Trophoblast cell (in vitro differentiated cells and primary cell): ENCODE data around the gene ETV3L.
A peak's percentile ranks its signal among the peaks of the same experiment; 100 is the strongest.

Source experiments
- DNase-seq, 2 donors: peaks; one replicate each; pipeline ENCODE4 v3.0.0-alpha.2; 2016
- H2AFZ ChIP-seq: 2 replicates; pipeline ENCODE4 v1.6.1; 2013; ENCODE audit warnings: low read length, moderate library complexity, mild to moderate bottlenecking; ENCODE audit not compliant: insufficient read depth, poor library complexity
- H2AK5ac ChIP-seq: 2 replicates; pipeline ENCODE4 v1.6.1; 2013; ENCODE audit warnings: mild to moderate bottlenecking, low read length
- H2BK120ac ChIP-seq: 2 replicates; pipeline ENCODE4 v1.6.1; 2013; ENCODE audit warnings: low read length, mild to moderate bottlenecking, moderate library complexity; ENCODE audit not compliant: insufficient read depth, poor library complexity
- H2BK12ac ChIP-seq: 2 replicates; pipeline ENCODE4 v1.6.1; 2013; ENCODE audit warnings: mild to moderate bottlenecking, low read length, moderate library complexity
- H2BK5ac ChIP-seq: 2 replicates; pipeline ENCODE4 v1.6.1; 2013; ENCODE audit warnings: low read length, low read depth, moderate library complexity, mild to moderate bottlenecking; ENCODE audit not compliant: poor library complexity
- H3K14ac ChIP-seq: 2 replicates; pipeline ENCODE4 v1.6.1; 2013; ENCODE audit warnings: mild to moderate bottlenecking, low read length
- H3K18ac ChIP-seq: 2 replicates; pipeline ENCODE4 v1.6.1; 2013; ENCODE audit warnings: mild to moderate bottlenecking, low read length
- H3K23ac ChIP-seq: 2 replicates; pipeline ENCODE4 v1.6.1; 2013; ENCODE audit warnings: low read length
- H3K27ac ChIP-seq: 2 replicates; pipeline ENCODE4 v1.5.1; 2013; ENCODE audit warnings: low read depth, mild to moderate bottlenecking, inconsistent platforms, low read length, moderate library complexity
- H3K27me3 ChIP-seq: 2 replicates; pipeline ENCODE4 v1.6.1; 2013; ENCODE audit warnings: inconsistent platforms, mild to moderate bottlenecking, low read length, moderate library complexity; ENCODE audit not compliant: insufficient read depth
- H3K36me3 ChIP-seq, 2 experiments: 1 replicate in 1 of 2; 2 replicates in 1 of 2; pipeline ENCODE4 v1.6.1; 2013; ENCODE audit warnings: low read length in 2 of 2, mild to moderate bottlenecking in 2 of 2, moderate library complexity in 1 of 2; ENCODE audit not compliant: insufficient read depth in 2 of 2, control insufficient read depth in 1 of 2
- H3K4ac ChIP-seq: 2 replicates; pipeline ENCODE4 v1.6.1; 2013; ENCODE audit warnings: low read depth, mild to moderate bottlenecking, low read length, moderate library complexity
- H3K4me1 ChIP-seq, 2 experiments: 1 replicate in 1 of 2; 2 replicates in 1 of 2; pipeline ENCODE4 v1.6.1; 2013; ENCODE audit warnings: low read length in 2 of 2, mild to moderate bottlenecking in 2 of 2, moderate library complexity in 1 of 2; ENCODE audit not compliant: insufficient read depth in 2 of 2, control insufficient read depth in 1 of 2
- H3K4me2 ChIP-seq: 2 replicates; pipeline ENCODE4 v1.6.1; 2013; ENCODE audit warnings: inconsistent platforms, mild to moderate bottlenecking, low read length, moderate library complexity
- H3K4me3 ChIP-seq: 2 replicates; pipeline ENCODE4 v1.5.1; 2013; ENCODE audit warnings: mild to moderate bottlenecking, low read depth, low read length, inconsistent platforms
- H3K79me1 ChIP-seq: one replicate; pipeline ENCODE4 v1.6.1; 2013; ENCODE audit warnings: low read length
- H3K79me2 ChIP-seq: 2 replicates; pipeline ENCODE4 v1.6.1; 2013; ENCODE audit warnings: low read length, mild to moderate bottlenecking; ENCODE audit not compliant: control insufficient read depth, insufficient read depth, poor library complexity
- H3K9ac ChIP-seq: 2 replicates; pipeline ENCODE4 v1.6.1; 2013; ENCODE audit warnings: mild to moderate bottlenecking, low read length
- H3K9me3 ChIP-seq: 2 replicates; pipeline ENCODE4 v1.6.1; 2013; ENCODE audit warnings: low read depth, mild to moderate bottlenecking, control low read depth, inconsistent platforms, low read length; ENCODE audit not compliant: insufficient read depth
- H4K12ac ChIP-seq: 2 replicates; pipeline ENCODE4 v1.6.1; 2013; ENCODE audit warnings: low read depth, mild to moderate bottlenecking, low read length, moderate library complexity
- H4K8ac ChIP-seq: 2 replicates; pipeline ENCODE4 v1.6.1; 2013; ENCODE audit warnings: low read depth, mild to moderate bottlenecking, low read length, moderate library complexity
- H4K91ac ChIP-seq: one replicate; pipeline ENCODE4 v1.6.1; 2013; ENCODE audit warnings: low read depth, mild to moderate bottlenecking, low read length, moderate library complexity
- WGBS: extraction: QIAGEN DNeasy Blood & Tissue Kit; methylation state at CpG from one replicate; pipeline ENCODE4 v1.1.7; 2013; ENCODE audit warnings: missing lambda C conversion rate; ENCODE audit not compliant: insufficient read length, insufficient coverage; ENCODE audit errors: extremely low coverage; 5-methylcytosine and 5-hydroxymethylcytosine counted together

Gene ETV3L

GRCh38 chr1:157137408-157138219 is 38.0 kb upstream of the ETV3L start:
- H4K12ac ChIP-seq = peak overlapping the region; percentile 82
- no peaks in the 10 kb centered on the region for H3K9me3 ChIP-seq
- H2BK120ac ChIP-seq = peak overlapping the region; percentile 86
- H3K4me2 ChIP-seq = peak overlapping the region; percentile 91
- peak overlapping the region; percentile 99 for H4K8ac ChIP-seq
- H3K36me3 ChIP-seq = peaks cover 0 to 11% of the 10 kb centered on the region in 2 experiments
- H3K79me1 ChIP-seq = peaks cover 14% of the 10 kb centered on the region
- H3K18ac ChIP-seq = peak overlapping the region; percentile 97
- H3K27me3 ChIP-seq = no peaks in the 10 kb centered on the region
- peak overlapping the region; percentile 92 for H2AFZ ChIP-seq
- WGBS = no CpG with 5 or more reads among the region's 36 CpGs
- DNase-seq = peak in 1 of 2 donors; percentile 37
- peak overlapping the region; percentile 97 for H3K4me3 ChIP-seq
- H3K79me2 ChIP-seq = peaks cover 15% of the 10 kb centered on the region
- H3K4ac ChIP-seq = peak overlapping the region; percentile 95
- peak overlapping the region; percentile 47 for H2BK12ac ChIP-seq
- H3K9ac ChIP-seq = peak overlapping the region; percentile 98
- peaks cover 9 to 21% of the 10 kb centered on the region in 2 experiments for H3K4me1 ChIP-seq
- peak overlapping the region; percentile 75 for H4K91ac ChIP-seq
- peak overlapping the region; percentile 96 for H3K14ac ChIP-seq
- H2BK5ac ChIP-seq = peak overlapping the region; percentile 96
- peak overlapping the region; percentile 92 for H2AK5ac ChIP-seq
- H3K27ac ChIP-seq = peak overlapping the region; percentile 99
- H3K23ac ChIP-seq = no peak overlapping the region

GRCh38 chr1:157137046-157137407 is 37.4 kb upstream of the ETV3L start:
- Histone ChIP-seq H3K9me3 (no peaks in the 10 kb centered on the region), H3K79me2 (peaks cover 15% of the 10 kb centered on the region), H2BK12ac (no peak overlapping the region), H2BK5ac (no peak overlapping the region), H3K23ac (no peak overlapping the region), H3K9ac (no peak overlapping the region), H3K27ac (no peak overlapping the region), H3K27me3 (no peaks in the 10 kb centered on the region), H3K4me2 (peak overlapping the region; percentile 91), H3K36me3 (peaks cover under 1 to 12% of the 10 kb centered on the region in 2 experiments), H4K12ac (no peak overlapping the region), H3K4me3 (peak overlapping the region; percentile 48), H3K4ac (peak overlapping the region; percentile 95), H2AFZ (no peak overlapping the region), H2BK120ac (no peak overlapping the region), H4K91ac (no peak overlapping the region), H3K14ac (no peak overlapping the region), H3K4me1 (peaks cover 9 to 24% of the 10 kb centered on the region in 2 experiments), H4K8ac (no peak overlapping the region), H3K79me1 (peaks cover 14% of the 10 kb centered on the region), H3K18ac (no peak overlapping the region), H2AK5ac (no peak overlapping the region)
- no CpG with 5 or more reads among the region's 4 CpGs for WGBS
- DNase-seq = peak in 1 of 2 donors; percentile 33

- H4K12ac ChIP-seq = no peak overlapping the region
- H3K27me3 ChIP-seq = no peaks in the 10 kb centered on the region
- no peaks in the 10 kb centered on the region for H3K9me3 ChIP-seq
- peaks cover 14% of the 10 kb centered on the region for H3K79me1 ChIP-seq
- peak overlapping the region; percentile 37 for H2BK12ac ChIP-seq
- no peak overlapping the region for H2BK5ac ChIP-seq
- H2BK120ac ChIP-seq = no peak overlapping the region
- peaks cover 4 to 15% of the 10 kb centered on the region in 2 experiments for H3K36me3 ChIP-seq
- no peak overlapping the region for H2AK5ac ChIP-seq
- DNase-seq = peak in 1 of 2 donors; percentile 22
- H3K4me2 ChIP-seq = peak overlapping the region; percentile 6
- H3K9ac ChIP-seq = no peak overlapping the region
- no peak overlapping the region for H3K23ac ChIP-seq
- H3K4ac ChIP-seq = no peak overlapping the region
- H3K14ac ChIP-seq = no peak overlapping the region
- H4K8ac ChIP-seq = no peak overlapping the region
- peaks cover 12 to 27% of the 10 kb centered on the region in 2 experiments for H3K4me1 ChIP-seq
- no peak overlapping the region for H2AFZ ChIP-seq
- peaks cover 15% of the 10 kb centered on the region for H3K79me2 ChIP-seq
- no peak overlapping the region for H3K18ac ChIP-seq
- H3K27ac ChIP-seq = peak overlapping the region; percentile 1
- no CpG with 5 or more reads among the region's 4 CpGs for WGBS
- no peak overlapping the region for H4K91ac ChIP-seq
- no peak overlapping the region for H3K4me3 ChIP-seq
These were observed 36.5 kb upstream of the ETV3L start for GRCh38 chr1:157136133-157136532.

- H4K91ac ChIP-seq = no peak overlapping the region
These were observed 36.0 kb upstream of the ETV3L start for GRCh38 chr1:157135646-157136045.

More at GRCh38 chr1:157135646-157136045, 36.0 kb upstream of the ETV3L start:
- no peak overlapping the region for H4K12ac ChIP-seq
- H4K8ac ChIP-seq = no peak overlapping the region
- H3K79me2 ChIP-seq = peaks cover 15% of the 10 kb centered on the region
- H3K9me3 ChIP-seq = no peaks in the 10 kb centered on the region
- H3K4me1 ChIP-seq = peaks cover 12 to 27% of the 10 kb centered on the region in 2 experiments
- H3K79me1 ChIP-seq = peaks cover 14% of the 10 kb centered on the region
- H3K36me3 ChIP-seq = peaks cover 4 to 15% of the 10 kb centered on the region in 2 experiments
- DNase-seq = no peak
- no peak overlapping the region for H3K23ac ChIP-seq
- peak overlapping the region; percentile 1 for H3K27ac ChIP-seq
- H2BK12ac ChIP-seq = no peak overlapping the region
- no CpG with 5 or more reads among the region's 1 CpG for WGBS
- H3K4me3 ChIP-seq = no peak overlapping the region
- no peak overlapping the region for H3K14ac ChIP-seq
- H2BK120ac ChIP-seq = no peak overlapping the region
- no peak overlapping the region for H3K4ac ChIP-seq
- H2AFZ ChIP-seq = no peak overlapping the region
- no peak overlapping the region for H3K9ac ChIP-seq
- H2AK5ac ChIP-seq = no peak overlapping the region
- H3K18ac ChIP-seq = no peak overlapping the region
- no peaks in the 10 kb centered on the region for H3K27me3 ChIP-seq
- H3K4me2 ChIP-seq = no peak overlapping the region
- no peak overlapping the region for H2BK5ac ChIP-seq
